GM23338 (cell line): ENCODE measurements around the gene VAV3. TPM values are rescaled to one million over a fixed set of nuclear protein-coding genes. Genes with fewer than 3 reads are reported as not detected.

ENCODE experiments used
- ATAC-seq: fragments of 200-7000 bp; cut with Tn5 transposase; 3 replicates; pipeline ENCODE4 v1.9.1; 2020
- DNase-seq: peaks from one replicate; pipeline ENCODE4 v3.0.0-alpha.2; 2015; ENCODE audit warnings: low spot score
- H2AFZ ChIP-seq: fragments of 200-600 bp; sonication (generic); 2 replicates; pipeline ENCODE4 v1.8.0; 2016; ENCODE audit warnings: antibody characterized with exemption, mild to moderate bottlenecking, moderate library complexity
- H3F3A ChIP-seq: fragments of 200-600 bp; sonication (generic); replicated peaks from 2 replicates; pipeline ENCODE4 v1.8.0; 2017; ENCODE audit warnings: antibody characterized with exemption, mixed run types, low read depth
- H3K27ac ChIP-seq: fragments of 200-600 bp; sonication (generic); 2 replicates; pipeline ENCODE4 v1.6.1; 2016; ENCODE audit warnings: low read depth
- H3K27me3 ChIP-seq: fragments of 200-600 bp; sonication (generic); 2 replicates; pipeline ENCODE4 v1.8.0; 2016; ENCODE audit warnings: mild to moderate bottlenecking, mixed run types, moderate library complexity; ENCODE audit not compliant: insufficient read depth
- H3K36me3 ChIP-seq: fragments of 200-600 bp; sonication (generic); 2 replicates; pipeline ENCODE4 v1.8.0; 2016; ENCODE audit warnings: mild to moderate bottlenecking; ENCODE audit not compliant: insufficient read depth
- H3K4me1 ChIP-seq: fragments of 200-600 bp; sonication (generic); 2 replicates; pipeline ENCODE4 v1.8.0; 2016; ENCODE audit warnings: mild to moderate bottlenecking, moderate library complexity; ENCODE audit not compliant: insufficient read depth
- H3K4me2 ChIP-seq: fragments of 200-600 bp; sonication (generic); 2 replicates; pipeline ENCODE4 v1.7.1; 2017; ENCODE audit warnings: mixed run types
- H3K4me3 ChIP-seq: fragments of 200-600 bp; sonication (generic); 2 replicates; pipeline ENCODE4 v1.6.1; 2016; ENCODE audit warnings: mixed run types
- H3K79me2 ChIP-seq: fragments of 200-600 bp; sonication (generic); replicated peaks from 2 replicates; pipeline ENCODE4 v1.8.0; 2017; ENCODE audit warnings: mild to moderate bottlenecking; ENCODE audit not compliant: insufficient read depth
- H3K9me2 ChIP-seq: fragments of 200-600 bp; sonication (generic); 2 replicates; pipeline ENCODE4 v1.8.0; 2017; ENCODE audit not compliant: insufficient read depth
- H4K20me1 ChIP-seq: fragments of 200-600 bp; sonication (generic); replicated peaks from 2 replicates; pipeline ENCODE4 v1.8.0; 2017; ENCODE audit warnings: mild to moderate bottlenecking; ENCODE audit not compliant: insufficient read depth
- H3K27ac Mint-ChIP-seq: 2 replicates; pipeline ENCODE4 v1.8.0; 2020; ENCODE audit warnings: inconsistent platforms, mild to moderate bottlenecking, moderate library complexity, mixed read lengths
- H3K27me3 Mint-ChIP-seq: 3 replicates; pipeline ENCODE4 v1.8.0; 2022; ENCODE audit warnings: low read depth, mild to moderate bottlenecking, moderate library complexity, mixed read lengths, inconsistent platforms; ENCODE audit not compliant: insufficient read depth, poor library complexity
- H3K36me3 Mint-ChIP-seq: 3 replicates; pipeline ENCODE4 v1.8.0; 2021; ENCODE audit warnings: low read depth, mild to moderate bottlenecking, inconsistent platforms, moderate library complexity, mixed read lengths
- H3K4me1 Mint-ChIP-seq: 3 replicates; pipeline ENCODE4 v1.8.0; 2020; ENCODE audit warnings: mild to moderate bottlenecking, inconsistent platforms, mixed read lengths
- H3K4me3 Mint-ChIP-seq: 3 replicates; pipeline ENCODE4 v1.8.0; 2021; ENCODE audit warnings: moderate library complexity, mild to moderate bottlenecking, inconsistent platforms, mixed read lengths
- H3K9me3 Mint-ChIP-seq: 3 replicates; pipeline ENCODE4 v1.8.0; 2020; ENCODE audit warnings: moderate library complexity, mild to moderate bottlenecking, inconsistent platforms, mixed read lengths
- CREB1 ChIP-seq: fragments of 250-450 bp; sonication (Bioruptor Pico); IDR thresholded peaks from 2 replicates; pipeline ENCODE4 v1.5.0; 2020; ENCODE audit warnings: low read depth, mild to moderate bottlenecking, moderate library complexity
- EZH2 ChIP-seq: fragments of 200-600 bp; sonication (generic); IDR thresholded peaks from one replicate; pipeline ENCODE4 v1.8.0; 2017; ENCODE audit warnings: antibody characterized with exemption, mild to moderate bottlenecking, low read depth; ENCODE audit not compliant: unreplicated experiment
- EZH2phosphoT487 ChIP-seq: fragments of 200-600 bp; sonication (generic); IDR thresholded peaks from one replicate; pipeline ENCODE4 v1.8.1; 2018; ENCODE audit warnings: antibody characterized with exemption; ENCODE audit not compliant: unreplicated experiment
- JUNB ChIP-seq: IDR thresholded peaks from one replicate; pipeline ENCODE4 v1.6.1; 2016; ENCODE audit warnings: antibody characterized with exemption; ENCODE audit not compliant: unreplicated experiment
- NANOG ChIP-seq: IDR thresholded peaks from 2 replicates; pipeline ENCODE4 v1.6.1; 2016; ENCODE audit warnings: antibody characterized with exemption, borderline replicate concordance
- POLR2AphosphoS5 ChIP-seq: IDR thresholded peaks from 2 replicates; pipeline ENCODE4 v1.6.1; 2016; ENCODE audit warnings: antibody characterized with exemption, low read depth
- ZNF114 ChIP-seq: fragments of 250-450 bp; sonication (Bioruptor Pico); IDR thresholded peaks from 2 replicates; pipeline ENCODE4 v1.5.0; 2020; ENCODE audit warnings: mild to moderate bottlenecking, moderate library complexity
- ZNF331 ChIP-seq: fragments of 250-450 bp; sonication (Bioruptor Pico); IDR thresholded peaks from 2 replicates; pipeline ENCODE4 v1.5.0; 2020; ENCODE audit warnings: low read depth, mild to moderate bottlenecking, moderate library complexity
- polyA plus RNA-seq: library from polyadenylated mRNA; unstranded; fragments of >200 nt; fragmentation: Nextera tagmentation; extraction: Ambion mirVana; gene quantifications from 2 replicates; pipeline ENCODE4 v1.2.1, GENCODE V29; 2016
- total RNA-seq: library from RNA; depleted of rRNA; stranded (reverse); fragments of >200 nt; shearing (Covaris generic); gene quantifications from 2 replicates; pipeline ENCODE4 v1.2.3, GENCODE V29; 2014
- TF ChIP-seq, protein P1 (sequence below): IDR thresholded peaks from one replicate; pipeline ENCODE4 v1.6.1; 2018; ENCODE audit warnings: antibody characterized with exemption; ENCODE audit not compliant: unreplicated experiment
- TF ChIP-seq, protein P2 (sequence below): IDR thresholded peaks from 2 replicates; pipeline ENCODE4 v1.6.1; 2016; ENCODE audit warnings: antibody characterized with exemption
- TF ChIP-seq, protein P3 (sequence below), 2 experiments: fragments of 200-600 bp in 1 of 2; sonication (generic) in 1 of 2; conservative IDR thresholded peaks; 2 replicates each; pipeline versions ENCODE4 v1.5.1 to v1.6.1; 2016 to 2017; ENCODE audit warnings: antibody characterized with exemption in 2 of 2, low read depth in 2 of 2, mild to moderate bottlenecking in 2 of 2, moderate library complexity in 1 of 2

Gene VAV3
- total and polyA plus RNA-seq, 2 experiments from 2014 or later, result 3.0 to 11.3 TPM

DNA sequence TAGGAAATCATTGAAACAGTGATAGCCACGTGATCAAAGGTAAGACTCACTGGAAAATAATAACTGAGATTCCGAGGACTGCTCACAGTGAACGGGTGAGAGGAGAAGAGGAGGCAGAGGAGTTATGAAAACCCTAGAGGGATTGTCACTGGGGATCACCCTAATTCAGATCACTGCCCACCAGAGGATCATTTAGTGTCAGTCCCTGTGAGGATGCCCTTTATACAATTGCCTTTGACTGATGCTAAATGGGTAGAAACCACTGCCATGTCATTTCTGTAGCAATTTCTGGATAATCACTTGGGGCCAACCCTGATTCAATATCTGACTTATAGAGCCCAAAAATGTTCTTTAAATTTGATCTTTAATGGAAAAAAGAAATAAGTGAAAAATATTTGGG, 14.1 kb upstream of the VAV3 start (continued):
- TF ChIP-seq NANOG, result no peak

DNA sequence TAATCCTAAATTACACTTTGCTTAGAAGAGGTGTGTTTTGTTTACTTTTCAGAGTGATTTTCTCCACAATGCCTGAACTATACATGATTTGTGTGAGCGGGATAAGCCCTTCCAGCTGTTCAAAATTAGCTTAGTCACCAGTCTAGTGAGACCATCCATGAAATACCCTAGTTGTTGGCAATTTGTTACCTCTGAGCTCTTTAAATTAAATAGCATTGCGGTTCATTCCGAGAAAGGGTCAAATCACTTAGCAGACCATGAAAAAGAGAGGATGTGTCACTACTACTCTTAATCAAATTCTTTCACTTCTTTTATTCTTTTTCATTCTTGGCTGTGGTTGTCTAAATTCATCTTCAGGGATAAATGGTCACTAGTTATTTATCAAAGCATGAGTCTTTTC, 11.9 kb upstream of the VAV3 start:
- DNase-seq, result no peak
- no peak for ATAC-seq
- H4K20me1 ChIP-seq, result no peaks in the 10 kb centered on the region
- H3K4me1 ChIP-seq, result no peaks in the 10 kb centered on the region
- no peaks in the 10 kb centered on the region for H3K27me3 ChIP-seq
- Mint-ChIP-seq H3K27me3 (no peaks in the 10 kb centered on the region), H3K9me3 (no peaks in the 10 kb centered on the region), H3K27ac (no peak overlapping the region), H3K36me3 (no peaks in the 10 kb centered on the region), H3K4me3 (no peak overlapping the region), H3K4me1 (peaks cover 4% of the 10 kb centered on the region; the same call in 2 of the 3 replicates)
- no peaks in the 10 kb centered on the region for H3K36me3 ChIP-seq
- no peak overlapping the region for H3K4me3 ChIP-seq
- H2AFZ ChIP-seq, result no peak overlapping the region
- H3K79me2 ChIP-seq, result no peaks in the 10 kb centered on the region
- no peaks in the 10 kb centered on the region for H3F3A ChIP-seq
- H3K4me2 ChIP-seq, result no peak overlapping the region
- no peak overlapping the region for H3K27ac ChIP-seq
- TF ChIP-seq, protein P1, sequence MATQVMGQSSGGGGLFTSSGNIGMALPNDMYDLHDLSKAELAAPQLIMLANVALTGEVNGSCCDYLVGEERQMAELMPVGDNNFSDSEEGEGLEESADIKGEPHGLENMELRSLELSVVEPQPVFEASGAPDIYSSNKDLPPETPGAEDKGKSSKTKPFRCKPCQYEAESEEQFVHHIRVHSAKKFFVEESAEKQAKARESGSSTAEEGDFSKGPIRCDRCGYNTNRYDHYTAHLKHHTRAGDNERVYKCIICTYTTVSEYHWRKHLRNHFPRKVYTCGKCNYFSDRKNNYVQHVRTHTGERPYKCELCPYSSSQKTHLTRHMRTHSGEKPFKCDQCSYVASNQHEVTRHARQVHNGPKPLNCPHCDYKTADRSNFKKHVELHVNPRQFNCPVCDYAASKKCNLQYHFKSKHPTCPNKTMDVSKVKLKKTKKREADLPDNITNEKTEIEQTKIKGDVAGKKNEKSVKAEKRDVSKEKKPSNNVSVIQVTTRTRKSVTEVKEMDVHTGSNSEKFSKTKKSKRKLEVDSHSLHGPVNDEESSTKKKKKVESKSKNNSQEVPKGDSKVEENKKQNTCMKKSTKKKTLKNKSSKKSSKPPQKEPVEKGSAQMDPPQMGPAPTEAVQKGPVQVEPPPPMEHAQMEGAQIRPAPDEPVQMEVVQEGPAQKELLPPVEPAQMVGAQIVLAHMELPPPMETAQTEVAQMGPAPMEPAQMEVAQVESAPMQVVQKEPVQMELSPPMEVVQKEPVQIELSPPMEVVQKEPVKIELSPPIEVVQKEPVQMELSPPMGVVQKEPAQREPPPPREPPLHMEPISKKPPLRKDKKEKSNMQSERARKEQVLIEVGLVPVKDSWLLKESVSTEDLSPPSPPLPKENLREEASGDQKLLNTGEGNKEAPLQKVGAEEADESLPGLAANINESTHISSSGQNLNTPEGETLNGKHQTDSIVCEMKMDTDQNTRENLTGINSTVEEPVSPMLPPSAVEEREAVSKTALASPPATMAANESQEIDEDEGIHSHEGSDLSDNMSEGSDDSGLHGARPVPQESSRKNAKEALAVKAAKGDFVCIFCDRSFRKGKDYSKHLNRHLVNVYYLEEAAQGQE, result no peak
- TF ChIP-seq ZNF331, result no peak
- no peak for TF ChIP-seq CREB1 (CRISPR knock-in tag)
- no peak for TF ChIP-seq NANOG
- TF ChIP-seq EZH2phosphoT487, result no peak
- no peak for TF ChIP-seq ZNF114
- TF ChIP-seq, protein P2, sequence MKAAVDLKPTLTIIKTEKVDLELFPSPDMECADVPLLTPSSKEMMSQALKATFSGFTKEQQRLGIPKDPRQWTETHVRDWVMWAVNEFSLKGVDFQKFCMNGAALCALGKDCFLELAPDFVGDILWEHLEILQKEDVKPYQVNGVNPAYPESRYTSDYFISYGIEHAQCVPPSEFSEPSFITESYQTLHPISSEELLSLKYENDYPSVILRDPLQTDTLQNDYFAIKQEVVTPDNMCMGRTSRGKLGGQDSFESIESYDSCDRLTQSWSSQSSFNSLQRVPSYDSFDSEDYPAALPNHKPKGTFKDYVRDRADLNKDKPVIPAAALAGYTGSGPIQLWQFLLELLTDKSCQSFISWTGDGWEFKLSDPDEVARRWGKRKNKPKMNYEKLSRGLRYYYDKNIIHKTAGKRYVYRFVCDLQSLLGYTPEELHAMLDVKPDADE, result no peak
- TF ChIP-seq, protein P3, sequence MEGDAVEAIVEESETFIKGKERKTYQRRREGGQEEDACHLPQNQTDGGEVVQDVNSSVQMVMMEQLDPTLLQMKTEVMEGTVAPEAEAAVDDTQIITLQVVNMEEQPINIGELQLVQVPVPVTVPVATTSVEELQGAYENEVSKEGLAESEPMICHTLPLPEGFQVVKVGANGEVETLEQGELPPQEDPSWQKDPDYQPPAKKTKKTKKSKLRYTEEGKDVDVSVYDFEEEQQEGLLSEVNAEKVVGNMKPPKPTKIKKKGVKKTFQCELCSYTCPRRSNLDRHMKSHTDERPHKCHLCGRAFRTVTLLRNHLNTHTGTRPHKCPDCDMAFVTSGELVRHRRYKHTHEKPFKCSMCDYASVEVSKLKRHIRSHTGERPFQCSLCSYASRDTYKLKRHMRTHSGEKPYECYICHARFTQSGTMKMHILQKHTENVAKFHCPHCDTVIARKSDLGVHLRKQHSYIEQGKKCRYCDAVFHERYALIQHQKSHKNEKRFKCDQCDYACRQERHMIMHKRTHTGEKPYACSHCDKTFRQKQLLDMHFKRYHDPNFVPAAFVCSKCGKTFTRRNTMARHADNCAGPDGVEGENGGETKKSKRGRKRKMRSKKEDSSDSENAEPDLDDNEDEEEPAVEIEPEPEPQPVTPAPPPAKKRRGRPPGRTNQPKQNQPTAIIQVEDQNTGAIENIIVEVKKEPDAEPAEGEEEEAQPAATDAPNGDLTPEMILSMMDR (conservative IDR thresholded peaks at IDR 0.05; ENCODE audit: low read depth in 2 of 2), result no peak
- TF ChIP-seq JUNB, result no peak
- TF ChIP-seq EZH2, result no peak
- no peak for TF ChIP-seq POLR2AphosphoS5
- no peaks in the 10 kb centered on the region for H3K9me2 ChIP-seq
